Measurements from ENCODE around the gene MTERF1.

DNA sequence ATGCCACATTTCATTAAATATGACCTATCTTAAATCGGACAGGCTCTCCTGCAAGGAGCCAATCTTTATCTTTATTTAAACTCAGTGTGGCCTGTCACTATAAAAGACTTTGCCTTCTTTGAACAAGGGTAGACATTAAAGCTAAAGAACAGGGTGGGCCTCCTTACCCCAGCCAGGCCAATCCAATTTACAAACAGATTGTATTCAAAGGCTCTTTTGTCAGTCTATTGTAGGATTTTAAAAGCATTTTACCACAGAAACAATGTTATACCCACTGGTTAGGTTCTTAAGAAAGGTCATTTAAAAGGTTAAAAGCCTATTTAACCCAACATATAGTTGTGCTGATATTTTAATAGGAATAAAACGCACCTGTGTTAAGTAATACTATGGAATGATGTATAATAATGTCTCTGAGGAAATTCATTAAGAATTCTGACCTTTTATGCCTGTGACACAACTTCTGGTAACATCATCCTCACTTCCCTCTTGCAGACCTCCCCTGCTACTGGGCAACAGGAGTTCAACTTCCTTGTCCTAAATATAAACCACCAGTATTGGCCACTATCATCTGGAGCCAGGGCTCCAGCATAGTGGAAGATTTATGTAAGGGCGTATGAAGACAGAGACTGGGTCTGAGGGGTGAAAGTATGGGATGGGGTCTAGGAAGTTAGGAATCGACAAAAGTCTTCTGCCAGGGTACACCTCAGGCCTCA, 32.5 kb downstream of the MTERF1 start:
- no peak for TF ChIP-seq POLR2AphosphoS5 (IDR thresholded peaks at IDR 0.05; ENCODE audit: low read depth, low read length)
- no peak for TF ChIP-seq TAF1 (IDR thresholded peaks at IDR 0.05; ENCODE audit: borderline replicate concordance, insufficient read depth, low read length)
- TF ChIP-seq FOXP2 (optimal IDR thresholded peaks at IDR 0.05; ENCODE audit: borderline replicate concordance, extremely low read depth, extremely low read length, insufficient read depth): no peak

Data from PFSK-1 (cell line).